Stimulated activated naive B cell treated with anti-CD40 and anti-IgM and Interleukin-4, amounts not matched to agents 10 μg/mL and 1 μg/mL and 100 μg/mL, for 72 hours (primary cell): ENCODE results near the gene AGPAT4.

Experiments used
- ATAC-seq, 2 donors: fragments of 150-1000 bp; cut with Tn5 transposase; replicated peaks; 2 replicates each; pipeline ENCODE4 v1.10.0; 2021; ENCODE audit warnings: moderate library complexity in 1 of 2
- DNase-seq: peaks from one replicate; pipeline ENCODE4 v3.0.0; 2021
- H3K27ac Mint-ChIP-seq: one replicate; pipeline ENCODE4 v1.8.0; 2022; ENCODE audit warnings: mild to moderate bottlenecking, mixed read lengths
- H3K27me3 Mint-ChIP-seq, 2 donors: one replicate each; pipeline ENCODE4 v1.8.0; 2022; ENCODE audit warnings: mixed read lengths in 2 of 2
- H3K36me3 Mint-ChIP-seq, 2 donors: one replicate each; pipeline ENCODE4 v1.8.0; 2022; ENCODE audit warnings: mixed read lengths in 2 of 2, mild to moderate bottlenecking in 1 of 2
- H3K4me1 Mint-ChIP-seq, 2 donors: one replicate each; pipeline ENCODE4 v1.8.0; 2022; ENCODE audit warnings: mixed read lengths in 2 of 2, mild to moderate bottlenecking in 1 of 2
- H3K4me3 Mint-ChIP-seq, 2 donors: one replicate each; pipeline ENCODE4 v1.8.0; 2022; ENCODE audit warnings: mild to moderate bottlenecking in 2 of 2, mixed read lengths in 2 of 2, moderate library complexity in 1 of 2
- H3K9me3 Mint-ChIP-seq, 2 donors: one replicate each; pipeline ENCODE4 v1.8.0; 2022; ENCODE audit warnings: mixed read lengths in 2 of 2, mild to moderate bottlenecking in 1 of 2

The AGPAT4 gene

DNA sequence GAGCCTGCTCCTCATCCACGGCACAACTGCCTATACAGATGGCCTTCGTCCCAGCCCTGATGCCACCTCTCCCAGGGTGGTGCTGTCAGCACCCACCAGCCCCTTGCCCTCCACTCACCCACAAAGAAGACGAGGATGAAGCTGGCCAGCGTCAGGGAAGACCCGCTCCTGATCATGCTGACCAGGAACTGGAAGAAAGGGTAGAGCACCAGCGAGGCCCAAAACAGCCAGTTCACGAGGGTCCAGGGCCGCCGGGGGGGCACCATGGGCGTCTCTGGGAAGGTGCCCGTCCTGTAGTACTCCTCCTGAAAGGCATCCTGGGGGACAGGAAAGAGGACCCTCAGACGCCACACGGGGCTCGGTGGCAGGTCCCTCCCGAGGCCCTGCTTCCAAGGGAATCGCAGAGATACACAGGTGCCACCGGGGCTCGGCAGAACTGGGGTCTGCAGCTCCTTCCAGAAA is 134.5 kb downstream of the AGPAT4 start:
- Mint-ChIP-seq H3K4me1 (peaks cover 9 to 25% of the 10 kb centered on the region in 2 donors), H3K27me3 (no peaks in the 10 kb centered on the region), H3K36me3 (peaks cover 24 to 45% of the 10 kb centered on the region in 2 donors), H3K4me3 (no peak overlapping the region), H3K9me3 (peaks cover 0 to 4% of the 10 kb centered on the region in 2 donors), H3K27ac (no peak overlapping the region)
- ATAC-seq (no peak), DNase-seq (no peak)

DNA sequence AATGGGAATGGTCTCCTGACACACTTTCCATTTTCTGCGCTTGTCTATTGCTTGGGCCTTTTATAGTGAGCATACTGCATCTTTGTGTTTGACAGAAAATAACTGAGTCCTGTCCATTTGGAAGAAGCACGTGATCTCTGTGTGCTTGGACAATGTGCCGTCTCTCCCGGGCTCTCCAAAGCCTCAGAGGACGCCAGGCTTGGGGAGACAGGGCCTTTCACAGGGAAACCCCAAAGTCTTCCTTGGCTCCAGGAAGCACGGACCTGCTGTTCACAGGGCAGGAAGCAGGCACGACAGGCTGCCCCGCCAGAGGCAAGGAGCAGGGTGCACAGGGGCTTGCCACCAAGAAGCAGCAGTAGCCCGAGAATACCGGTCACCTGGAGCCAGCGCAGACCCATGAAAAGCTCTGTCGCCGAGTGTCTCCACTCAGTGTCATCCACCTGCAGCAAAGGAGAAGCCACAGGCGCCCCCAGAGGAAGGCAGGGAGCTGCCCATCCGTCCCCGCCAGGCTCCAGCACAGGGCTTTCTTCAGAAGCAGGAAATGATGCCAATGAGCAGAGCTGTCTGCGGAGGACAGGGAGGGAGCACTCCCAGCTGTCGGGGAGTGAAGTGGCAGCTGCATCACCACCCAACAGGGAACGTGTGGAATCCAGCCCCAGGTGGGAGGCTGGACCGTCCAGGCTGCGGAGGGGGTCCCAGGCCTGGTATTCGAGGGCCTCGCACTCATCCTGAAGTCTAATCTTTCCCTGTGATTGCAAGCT is 135.1 kb downstream of the AGPAT4 start:
- Mint-ChIP-seq H3K4me3 (no peak overlapping the region), H3K4me1 (peaks cover 9 to 25% of the 10 kb centered on the region in 2 donors), H3K36me3 (peaks cover 19 to 40% of the 10 kb centered on the region in 2 donors), H3K9me3 (peaks cover 0 to 4% of the 10 kb centered on the region in 2 donors), H3K27me3 (no peaks in the 10 kb centered on the region), H3K27ac (no peak overlapping the region)
- ATAC-seq (no peak), DNase-seq (no peak)

DNA sequence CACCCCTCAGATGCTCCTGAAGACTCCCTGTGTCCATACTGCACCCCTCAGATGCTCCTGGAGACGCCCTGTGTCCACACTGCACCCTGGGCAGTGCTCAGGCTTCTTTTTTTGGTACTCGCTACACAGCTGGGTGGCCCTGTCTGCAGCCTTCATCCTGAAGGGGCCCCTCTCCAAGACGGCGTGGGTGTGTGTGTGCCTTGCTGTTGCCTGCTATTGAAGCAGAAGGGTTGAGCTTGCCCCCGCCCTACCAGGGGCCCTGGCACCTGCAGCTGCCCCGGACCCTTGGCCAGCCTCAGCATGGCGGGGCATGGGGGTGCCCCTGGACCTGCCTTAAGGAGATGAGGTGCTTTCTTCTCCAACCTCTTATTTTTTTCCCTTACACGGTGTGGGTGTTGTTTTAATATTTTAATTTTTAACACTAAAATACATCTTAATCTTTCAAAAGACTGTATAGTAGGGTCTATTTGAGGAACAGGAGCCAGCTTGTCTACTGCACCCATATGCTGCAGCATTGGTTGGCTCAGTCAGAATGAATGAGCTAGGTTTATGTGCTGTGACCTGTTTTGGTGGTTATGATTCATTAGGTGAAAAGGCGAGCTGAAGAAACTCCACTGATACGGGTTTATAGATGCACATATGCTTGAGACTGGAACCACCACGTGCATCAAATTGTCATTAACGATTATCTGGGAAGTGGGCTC is 135.9 kb downstream of the AGPAT4 start:
- H3K4me1 Mint-ChIP-seq, result peaks cover 9 to 25% of the 10 kb centered on the region in 2 donors
- H3K27me3 Mint-ChIP-seq, result no peaks in the 10 kb centered on the region
- H3K27ac Mint-ChIP-seq, result no peak overlapping the region
- DNase-seq, result no peak
- no peak for ATAC-seq
- no peak overlapping the region for H3K4me3 Mint-ChIP-seq
- H3K9me3 Mint-ChIP-seq, result peaks cover 0 to 4% of the 10 kb centered on the region in 2 donors
- peaks cover 17 to 34% of the 10 kb centered on the region in 2 donors for H3K36me3 Mint-ChIP-seq

DNA sequence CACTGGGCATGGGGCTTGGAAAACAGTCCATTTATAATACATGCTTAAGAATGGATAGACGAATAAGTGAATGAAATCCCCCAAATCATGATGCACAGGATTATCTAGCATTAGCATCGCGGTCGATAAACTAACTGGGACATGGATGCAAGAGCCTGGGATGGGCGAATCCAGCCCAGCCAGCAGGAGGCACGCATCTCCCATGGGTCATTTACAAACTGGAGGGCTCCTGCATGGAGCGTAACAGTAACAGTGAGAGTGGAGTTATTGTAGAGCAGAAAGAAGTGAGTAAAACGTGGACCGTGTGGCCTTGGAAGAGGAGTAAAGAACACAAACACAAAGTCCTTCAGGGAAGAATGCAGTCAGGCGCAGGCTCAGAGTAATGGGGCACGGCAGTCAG is 136.5 kb downstream of the AGPAT4 start:
- no peak overlapping the region for H3K27ac Mint-ChIP-seq
- H3K36me3 Mint-ChIP-seq, result peaks cover 18 to 33% of the 10 kb centered on the region in 2 donors
- no peak for DNase-seq
- no peak for ATAC-seq
- peaks cover 0 to 3% of the 10 kb centered on the region in 2 donors for H3K9me3 Mint-ChIP-seq
- peaks cover 9 to 25% of the 10 kb centered on the region in 2 donors for H3K4me1 Mint-ChIP-seq
- no peaks in the 10 kb centered on the region for H3K27me3 Mint-ChIP-seq
- H3K4me3 Mint-ChIP-seq, result no peak overlapping the region

DNA sequence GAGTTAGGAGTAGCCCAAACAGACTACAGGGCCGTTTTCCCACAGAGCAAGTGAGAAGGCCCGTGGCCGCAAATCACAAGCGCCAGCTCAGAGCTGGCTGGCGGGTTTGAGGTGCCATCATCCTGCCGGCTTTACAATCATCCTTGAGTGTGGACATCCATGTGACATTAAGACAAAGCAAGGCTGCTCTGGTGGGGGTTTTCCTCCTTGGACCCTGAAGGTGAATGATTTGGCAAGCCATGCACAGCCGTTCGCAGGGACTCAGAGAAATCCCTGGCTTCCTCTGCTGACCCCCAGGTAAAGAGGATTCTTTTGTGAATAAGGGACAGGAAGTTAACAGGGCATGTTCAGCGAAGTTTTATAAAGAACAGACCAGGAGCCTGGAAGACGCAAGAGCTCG is 137.2 kb downstream of the AGPAT4 start:
- Mint-ChIP-seq H3K4me1 (peaks cover 9 to 28% of the 10 kb centered on the region in 2 donors), H3K36me3 (peaks cover 17 to 27% of the 10 kb centered on the region in 2 donors), H3K4me3 (peak overlapping the region; percentile 30 to 69), H3K27ac (peak overlapping the region; percentile 76), H3K27me3 (no peaks in the 10 kb centered on the region), H3K9me3 (no peaks in the 10 kb centered on the region)
- ATAC-seq (no peak), DNase-seq (no peak)

DNA sequence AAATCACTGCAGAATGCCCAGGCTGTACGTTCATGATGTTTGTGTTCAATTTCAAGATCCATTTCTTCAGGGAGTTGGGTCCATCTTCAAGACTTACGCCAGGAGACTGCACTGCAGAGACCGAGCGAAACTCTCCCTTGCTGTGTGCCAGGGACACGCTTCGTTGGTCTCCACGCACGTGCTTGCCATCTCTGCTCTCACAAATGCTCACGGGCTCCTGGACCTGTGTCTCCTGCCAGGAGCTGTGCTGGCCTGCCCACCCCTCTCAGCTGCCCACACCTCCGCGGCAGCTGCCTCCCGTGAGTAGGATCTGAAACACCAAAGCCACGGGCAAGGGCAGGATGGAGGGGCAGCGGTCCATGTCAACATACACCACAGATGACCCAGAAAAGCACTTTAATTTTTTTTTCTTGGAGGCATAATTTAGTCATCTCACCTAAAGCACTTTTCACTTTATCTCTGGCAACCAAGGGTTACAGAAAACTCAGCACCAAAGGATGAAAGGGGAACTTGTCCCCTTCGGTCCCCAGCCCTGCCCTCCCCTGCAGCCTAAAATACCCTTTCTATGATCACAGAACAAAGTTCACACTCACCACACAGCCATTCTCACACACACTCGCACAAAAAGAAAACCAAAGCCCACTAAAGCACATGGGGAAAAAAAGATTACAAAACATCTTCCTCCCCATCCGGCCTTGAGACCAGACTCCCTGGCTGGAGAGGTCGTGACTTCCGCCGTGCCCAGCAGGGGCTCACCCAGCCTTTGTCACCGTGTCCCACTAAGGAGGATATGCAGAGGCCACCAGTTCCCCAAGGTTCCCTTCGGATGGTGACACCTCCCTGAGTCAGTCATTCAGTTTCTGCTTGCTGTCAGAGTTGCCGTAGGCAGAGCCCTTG is 137.9 kb downstream of the AGPAT4 start:
- H3K27me3 Mint-ChIP-seq, result no peaks in the 10 kb centered on the region
- peak overlapping the region; percentile 30 to 69 for H3K4me3 Mint-ChIP-seq

DNA sequence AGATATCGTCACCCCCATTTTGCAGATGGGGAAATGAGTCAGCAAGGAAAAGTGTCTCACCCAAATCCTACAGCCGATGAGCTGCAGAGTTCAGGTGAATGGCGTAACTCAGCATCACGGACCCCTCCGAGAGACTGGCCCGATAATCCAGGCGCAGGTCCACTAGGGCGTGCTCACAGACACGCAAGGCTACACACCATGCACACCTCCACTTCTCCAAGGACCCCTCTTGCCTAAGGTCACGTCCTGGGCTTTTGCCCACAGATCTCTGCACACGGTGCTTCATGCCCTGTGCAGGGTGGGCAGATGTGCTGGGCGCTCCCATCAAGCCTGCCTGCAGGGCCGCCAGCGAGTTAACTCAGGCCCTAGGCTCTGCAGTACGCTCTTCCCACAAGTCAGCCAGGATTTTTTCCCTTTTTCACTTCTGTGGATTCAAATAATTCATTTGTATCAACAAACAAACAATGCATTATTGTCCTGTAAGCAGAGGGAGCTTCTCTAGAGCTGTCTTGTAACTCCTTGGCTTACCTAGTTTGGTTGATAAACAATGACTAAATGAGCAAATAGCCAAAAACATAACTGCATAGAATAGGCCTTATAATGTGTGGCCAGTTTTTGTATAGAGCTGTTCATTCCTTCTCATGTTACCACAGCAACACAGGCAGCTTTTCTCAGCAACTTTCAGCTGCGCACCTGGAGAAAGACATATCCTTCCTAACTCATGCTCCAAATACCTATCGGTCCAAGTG is 139.1 kb downstream of the AGPAT4 start:
- no peak for ATAC-seq
- Mint-ChIP-seq H3K9me3 (no peaks in the 10 kb centered on the region), H3K4me1 (peaks cover 9 to 34% of the 10 kb centered on the region in 2 donors), H3K36me3 (peaks cover 21 to 29% of the 10 kb centered on the region in 2 donors), H3K27me3 (no peaks in the 10 kb centered on the region), H3K4me3 (no peak overlapping the region), H3K27ac (no peak overlapping the region)
- no peak for DNase-seq

More for the DNA sequence above, 137.9 kb downstream of the AGPAT4 start:
- Mint-ChIP-seq H3K36me3 (peaks cover 17 to 21% of the 10 kb centered on the region in 2 donors), H3K4me1 (peaks cover 9 to 34% of the 10 kb centered on the region in 2 donors), H3K27ac (peak overlapping the region; percentile 76), H3K9me3 (no peaks in the 10 kb centered on the region)
- ATAC-seq (peak; percentile 82 to 84), DNase-seq (peak; percentile 25)

DNA sequence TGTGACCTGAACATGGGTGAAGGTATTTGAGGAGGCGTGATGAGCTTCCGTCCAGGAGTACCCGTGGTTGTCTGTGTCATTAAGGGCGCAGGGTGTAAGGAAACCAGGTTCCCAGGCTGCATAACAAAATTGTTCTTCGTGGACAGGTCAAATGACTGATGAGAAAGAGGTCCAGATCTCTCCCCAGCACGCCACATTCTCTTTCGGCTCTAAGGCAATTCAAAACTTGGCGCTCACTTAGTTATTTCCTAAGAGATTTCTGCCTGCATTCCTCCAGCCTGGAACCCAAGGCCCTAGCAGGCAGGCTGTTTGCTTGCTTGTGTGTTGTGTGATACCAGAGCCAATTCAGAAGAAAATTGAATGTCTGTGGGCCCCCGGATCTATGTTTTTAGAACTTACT is 139.9 kb downstream of the AGPAT4 start:
- peaks cover 9 to 34% of the 10 kb centered on the region in 2 donors for H3K4me1 Mint-ChIP-seq
- H3K27me3 Mint-ChIP-seq, result no peaks in the 10 kb centered on the region
- no peaks in the 10 kb centered on the region for H3K9me3 Mint-ChIP-seq
- H3K27ac Mint-ChIP-seq, result no peak overlapping the region
- ATAC-seq, result no peak
- no peak overlapping the region for H3K4me3 Mint-ChIP-seq
- no peak for DNase-seq
- peaks cover 24 to 33% of the 10 kb centered on the region in 2 donors for H3K36me3 Mint-ChIP-seq

DNA sequence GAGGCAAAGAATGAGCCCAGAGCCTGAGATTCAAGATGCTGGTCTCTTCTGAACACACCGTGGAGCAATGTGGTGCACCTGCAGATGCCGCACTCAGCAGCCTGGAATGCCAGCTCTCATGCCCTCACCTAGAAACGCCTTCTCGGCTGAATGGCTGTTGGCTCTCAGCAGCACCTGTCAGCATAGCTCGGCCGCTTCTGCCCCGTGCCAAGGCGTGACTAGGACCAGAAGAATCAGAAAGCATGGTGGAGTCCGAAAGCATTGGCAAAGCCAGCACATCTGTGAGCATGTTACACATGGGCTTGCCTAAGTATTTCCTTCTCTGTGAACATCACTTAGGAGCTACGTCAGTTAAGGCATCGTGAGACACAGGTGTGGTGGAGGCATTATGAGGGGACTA is 141.5 kb downstream of the AGPAT4 start:
- H3K9me3 Mint-ChIP-seq, result no peaks in the 10 kb centered on the region
- H3K36me3 Mint-ChIP-seq, result peaks cover 28 to 46% of the 10 kb centered on the region in 2 donors
- peaks cover 9 to 34% of the 10 kb centered on the region in 2 donors for H3K4me1 Mint-ChIP-seq
- no peaks in the 10 kb centered on the region for H3K27me3 Mint-ChIP-seq
- no peak for ATAC-seq
- no peak for DNase-seq
- no peak overlapping the region for H3K4me3 Mint-ChIP-seq
- no peak overlapping the region for H3K27ac Mint-ChIP-seq

DNA sequence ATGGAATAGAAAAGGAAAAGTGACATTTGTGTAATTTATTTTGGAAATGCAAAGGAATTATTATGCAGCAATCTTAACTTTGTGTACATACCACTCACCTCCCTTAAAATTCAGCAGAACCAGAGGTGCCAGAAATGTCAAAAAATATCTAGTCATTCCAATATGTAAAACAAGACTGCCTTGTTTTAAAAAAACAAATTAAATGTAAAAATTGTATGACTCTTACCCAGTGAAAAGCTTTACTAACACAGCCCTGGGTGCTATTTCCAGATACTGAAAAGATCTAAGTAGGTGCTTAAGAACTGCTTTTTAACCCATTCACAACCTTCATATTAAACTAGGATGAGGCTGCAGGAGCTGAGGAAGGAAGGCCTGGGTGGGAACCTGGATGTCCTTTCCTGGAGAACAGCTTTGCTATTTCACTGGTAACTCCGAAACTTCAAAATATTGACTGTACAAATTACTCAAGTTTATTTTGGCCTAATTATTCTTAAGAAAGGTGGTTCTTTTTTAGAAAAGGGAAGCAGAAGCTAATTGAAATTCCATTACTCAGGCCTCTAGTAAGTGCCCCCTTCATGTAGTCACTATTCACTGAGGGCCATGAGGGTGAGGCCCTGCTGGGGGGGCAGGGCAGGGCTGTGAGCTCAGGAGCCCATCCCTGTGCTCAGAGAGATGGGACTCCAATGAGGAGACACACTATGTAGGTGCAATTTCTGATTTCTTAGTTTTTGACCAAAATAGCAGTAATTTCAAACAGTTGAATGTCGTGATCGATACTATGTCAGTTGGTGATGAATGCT is 142.7 kb downstream of the AGPAT4 start:
- Mint-ChIP-seq H3K27ac (no peak overlapping the region), H3K4me1 (peaks cover 6 to 27% of the 10 kb centered on the region in 2 donors), H3K27me3 (no peaks in the 10 kb centered on the region), H3K36me3 (peaks cover 35 to 51% of the 10 kb centered on the region in 2 donors), H3K9me3 (no peaks in the 10 kb centered on the region), H3K4me3 (no peak overlapping the region)
- ATAC-seq (no peak), DNase-seq (no peak)

DNA sequence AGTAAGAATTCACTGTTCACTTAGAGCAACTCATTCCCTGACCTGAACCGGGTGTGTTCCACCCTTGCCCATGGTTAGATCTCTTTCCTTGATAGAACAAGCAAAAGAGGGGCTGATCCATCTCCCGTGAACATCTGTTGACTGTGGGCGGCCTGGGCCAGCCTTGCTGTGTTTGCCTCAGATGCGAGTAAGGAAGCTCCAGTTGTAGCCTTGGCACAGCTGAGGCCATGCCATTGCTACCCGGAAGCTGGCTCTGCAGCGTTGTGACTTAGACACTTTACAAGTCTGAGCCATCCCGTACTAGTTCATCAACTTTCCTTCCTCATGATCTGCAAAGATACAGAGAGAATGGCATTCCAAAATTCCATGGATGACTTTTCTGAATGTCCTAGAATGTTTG is 143.3 kb downstream of the AGPAT4 start:
- H3K4me3 Mint-ChIP-seq, result no peak overlapping the region
- no peak overlapping the region for H3K27ac Mint-ChIP-seq
- ATAC-seq, result no peak
- H3K27me3 Mint-ChIP-seq, result no peaks in the 10 kb centered on the region
- peaks cover under 1 to 21% of the 10 kb centered on the region in 2 donors for H3K4me1 Mint-ChIP-seq
- H3K36me3 Mint-ChIP-seq, result peaks cover 39 to 51% of the 10 kb centered on the region in 2 donors
- no peak for DNase-seq
- no peaks in the 10 kb centered on the region for H3K9me3 Mint-ChIP-seq

DNA sequence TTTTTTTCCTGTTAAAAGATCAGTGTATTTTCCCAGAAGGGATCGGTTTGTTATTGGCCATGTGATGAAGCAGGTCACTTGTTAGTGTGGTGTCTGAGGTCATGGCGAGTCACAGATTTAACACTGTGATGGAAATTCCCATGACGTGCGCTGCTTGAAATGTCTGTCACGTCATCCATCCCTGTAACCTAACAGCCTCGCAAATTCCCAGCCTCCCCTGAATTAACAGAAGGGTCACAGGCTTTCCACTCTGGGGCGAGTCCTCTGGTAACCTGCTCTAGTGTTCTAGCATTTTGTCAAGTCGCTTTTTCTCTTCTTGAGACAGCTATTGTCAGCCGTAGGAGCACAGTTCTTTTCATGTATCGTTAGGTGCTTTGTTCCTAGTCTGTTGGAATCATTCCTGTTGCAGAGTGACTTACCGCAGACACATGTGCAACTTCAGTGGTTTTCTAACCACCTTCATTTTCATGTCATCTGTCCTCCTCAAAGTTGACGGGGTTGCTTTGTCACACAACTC is 145.1 kb downstream of the AGPAT4 start:
- DNase-seq, result no peak

More for the DNA sequence above, 145.1 kb downstream of the AGPAT4 start:
- Mint-ChIP-seq H3K27me3 (no peaks in the 10 kb centered on the region), H3K9me3 (peaks cover 3 to 9% of the 10 kb centered on the region in 2 donors), H3K4me1 (peaks cover 0 to 13% of the 10 kb centered on the region in 2 donors), H3K4me3 (no peak overlapping the region), H3K36me3 (peaks cover 56 to 69% of the 10 kb centered on the region in 2 donors), H3K27ac (no peak overlapping the region)
- no peak for ATAC-seq
